HepG2 (cell line): ENCODE measurements around the gene MCF2L. TPM values are rescaled to one million over a fixed set of nuclear protein-coding genes. Genes with fewer than 3 reads are reported as not detected.

Experiments used
- ATAC-seq: fragments of 200-7000 bp; cut with Tn5 transposase; 3 replicates; pipeline ENCODE4 v1.9.1; 2020; ENCODE audit warnings: mild to moderate bottlenecking, moderate library complexity
- BruUV-seq: library from RNA; stranded (reverse); fragments of 400-500 nt; replicated peaks from 2 replicates; lab custom pipeline; 2021; lab: Mats Ljungman, UMichigan
- CTCF ChIA-PET: fragments of 300-600 bp; formaldehyde crosslinking; extraction: SDS; loops from one replicate; lab custom pipeline; 2021; ENCODE audit warnings: low total read pairs, inconsistent platforms, low intra/inter-chr PET ratio; lab: Yijun Ruan, JAX
- POLR2A ChIA-PET: fragments of 350-600 bp; sonication (Branson Sonifier 250); formaldehyde crosslinking; loops from one replicate; lab custom pipeline; 2020; ENCODE audit warnings: antibody characterized with exemption, inconsistent platforms; lab: Yijun Ruan, JAX
- DNase-seq: peaks from one replicate; pipeline ENCODE4 v3.0.0-alpha.2; 2015; ENCODE audit warnings: low spot score
- FAIRE-seq: peaks from 3 replicates; lab custom pipeline; 2011; peaks lifted over from hg19 to GRCh38; lab: Jason Lieb, UNC
- H2AFZ ChIP-seq: one replicate; pipeline ENCODE4 v1.6.1; 2011; ENCODE audit warnings: low read length, inconsistent platforms
- H3K27ac ChIP-seq: fragments of 300-600 bp; 3 replicates; pipeline ENCODE4 v1.8.0; 2011; ENCODE audit warnings: mixed run types, mild to moderate bottlenecking, mixed read lengths, low read length, inconsistent platforms; ENCODE audit not compliant: insufficient read depth; ENCODE audit errors: extremely low read length
- H3K27me3 ChIP-seq, 2 experiments: fragments of 200-600 bp in 1 of 2; 2 replicates in 1 of 2; 3 replicates in 1 of 2; pipeline versions ENCODE4 v1.6.0 to v1.8.0; 2011; ENCODE audit warnings: low read length in 2 of 2, mild to moderate bottlenecking in 2 of 2, moderate library complexity in 2 of 2, inconsistent platforms in 1 of 2; ENCODE audit not compliant: insufficient read depth in 2 of 2, control insufficient read depth in 1 of 2
- H3K36me3 ChIP-seq, 2 experiments: fragments of 200-600 bp in 1 of 2; replicated peaks in 1 of 2; 2 replicates in 1 of 2; 3 replicates in 1 of 2; pipeline versions ENCODE4 v1.5.1 to v1.8.0; 2011; ENCODE audit warnings: low read length in 2 of 2, inconsistent platforms in 1 of 2; ENCODE audit not compliant: insufficient read depth in 2 of 2, control insufficient read depth in 1 of 2
- H3K4me1 ChIP-seq: 2 replicates; pipeline ENCODE4 v1.5.1; 2012; ENCODE audit warnings: low read length, inconsistent platforms; ENCODE audit not compliant: insufficient read depth
- H3K4me2 ChIP-seq: 2 replicates; pipeline ENCODE4 v1.6.0; 2011; ENCODE audit warnings: low read depth, low read length, inconsistent platforms
- H3K4me3 ChIP-seq, 3 experiments: fragments of 200-600 bp in 1 of 3; sonication (generic), shearing (Covaris generic) in 1 of 3; replicated peaks in 1 of 3; 2 replicates each; pipeline ENCODE4 v1.5.1; 2011 to 2016; ENCODE audit warnings: low read length in 3 of 3, inconsistent platforms in 2 of 3, low read depth in 2 of 3, mild to moderate bottlenecking in 2 of 3, control low read depth in 1 of 3, mixed read lengths in 1 of 3; ENCODE audit not compliant: insufficient read depth in 1 of 3
- H3K79me2 ChIP-seq: one replicate; pipeline ENCODE4 v1.6.1; 2011; ENCODE audit warnings: low read length, inconsistent platforms; ENCODE audit not compliant: insufficient read depth
- H3K9ac ChIP-seq: 2 replicates; pipeline ENCODE4 v1.6.0; 2011; ENCODE audit warnings: mild to moderate bottlenecking, low read depth, low read length, inconsistent platforms; ENCODE audit not compliant: insufficient read depth
- H3K9me3 ChIP-seq: 2 replicates; pipeline ENCODE4 v1.5.1; 2012; ENCODE audit warnings: mild to moderate bottlenecking, low read length
- H4K20me1 ChIP-seq: 2 replicates; pipeline ENCODE4 v1.6.0; 2011; ENCODE audit warnings: inconsistent platforms, mild to moderate bottlenecking, low read length, moderate library complexity; ENCODE audit not compliant: insufficient read depth
- CBX5 ChIP-seq: sonication (generic); formaldehyde crosslinking; IDR thresholded peaks from 2 replicates; pipeline ENCODE4 v1.4.0; 2020; ENCODE audit warnings: missing genetic modification reagents, borderline replicate concordance
- DMAP1 ChIP-seq: IDR thresholded peaks from 2 replicates; pipeline ENCODE4 v1.6.1; 2016
- FOXP1 ChIP-seq, 2 experiments: fragments of 450-650 bp in 1 of 2; IDR thresholded peaks; 2 replicates each; pipeline ENCODE4 v1.6.1; 2017 to 2018; ENCODE audit warnings: antibody characterized with exemption in 1 of 2
- GABPB1 ChIP-seq: IDR thresholded peaks from 2 replicates; pipeline ENCODE4 v1.6.1; 2016; ENCODE audit warnings: mild to moderate bottlenecking, missing genetic modification reagents, moderate library complexity, missing compliant biosample characterization
- HDAC1 ChIP-seq: sonication (generic); formaldehyde crosslinking; IDR thresholded peaks from 2 replicates; pipeline ENCODE4 v1.5.1; 2020; ENCODE audit warnings: mild to moderate bottlenecking, missing genetic modification reagents
- HINFP ChIP-seq: sonication (generic); formaldehyde crosslinking; IDR thresholded peaks from 2 replicates; pipeline ENCODE4 v1.4.0; 2020; ENCODE audit warnings: low read depth, mild to moderate bottlenecking, missing genetic modification reagents
- NCOA2 ChIP-seq: sonication (generic); formaldehyde crosslinking; IDR thresholded peaks from 2 replicates; pipeline ENCODE4 v1.8.0; 2022; ENCODE audit warnings: inconsistent platforms
- NCOR1 ChIP-seq: fragments of 200-600 bp; sonication (generic); IDR thresholded peaks from 2 replicates; pipeline ENCODE4 v1.7.0; 2017; ENCODE audit warnings: antibody characterized with exemption, low read length, borderline replicate concordance
- NFYC ChIP-seq: IDR thresholded peaks from 2 replicates; pipeline ENCODE4 v1.6.1; 2016; ENCODE audit warnings: missing genetic modification reagents, missing compliant biosample characterization
- NR2F6 ChIP-seq, 2 experiments: IDR thresholded peaks; 2 replicates each; pipeline ENCODE4 v1.6.1; 2016; ENCODE audit warnings: antibody characterized with exemption in 1 of 2, mild to moderate bottlenecking in 1 of 2
- RBFOX2 ChIP-seq: fragments of 200-400 bp; formaldehyde crosslinking; IDR thresholded peaks from 2 replicates; pipeline ENCODE4 v1.6.1; 2017; ENCODE audit warnings: low read depth, mild to moderate bottlenecking, low read length
- RXRB ChIP-seq: IDR thresholded peaks from 2 replicates; pipeline ENCODE4 v1.6.1; 2016; ENCODE audit warnings: borderline replicate concordance, missing genetic modification reagents, missing compliant biosample characterization
- WIZ ChIP-seq: sonication (generic); formaldehyde crosslinking; IDR thresholded peaks from 2 replicates; pipeline ENCODE4 v1.5.1; 2020; ENCODE audit warnings: mild to moderate bottlenecking, missing genetic modification reagents
- ZBTB38 ChIP-seq: sonication (generic); formaldehyde crosslinking; IDR thresholded peaks from 2 replicates; pipeline ENCODE4 v1.5.1; 2020; ENCODE audit warnings: mild to moderate bottlenecking, missing genetic modification reagents
- ZNF224 ChIP-seq: sonication (generic); formaldehyde crosslinking; IDR thresholded peaks from 2 replicates; pipeline ENCODE4 v1.5.0; 2020; ENCODE audit warnings: mild to moderate bottlenecking, missing genetic modification reagents
- ZNF296 ChIP-seq: sonication (generic); formaldehyde crosslinking; conservative IDR thresholded peaks from 2 replicates; pipeline ENCODE4 v1.5.0; 2020; ENCODE audit warnings: mild to moderate bottlenecking, missing genetic modification reagents
- ZSCAN29 ChIP-seq: sonication (generic); formaldehyde crosslinking; conservative IDR thresholded peaks from 2 replicates; pipeline ENCODE4 v1.4.0; 2020; ENCODE audit warnings: mild to moderate bottlenecking, missing genetic modification reagents
- WGBS: methylation state at CpG from one replicate; pipeline ENCODE4 v1.1.6; 2017; ENCODE audit warnings: low lambda C conversion rate; 5-methylcytosine and 5-hydroxymethylcytosine counted together
- in situ Hi-C: cut with HindIII; loops from 2 replicates; pipeline ENCODE4 v1.10.0; 2017; ENCODE audit warnings: low pct_unique_long_range_greater_than_20kb; ENCODE audit not compliant: extremely low pct_ligation_motif_present
- intact Hi-C: fragments of 100-400 bp; cut with micrococcal nuclease; formaldehyde crosslinking; loops from one replicate; pipeline ENCODE4 v1.10.0; 2022; ENCODE audit not compliant: unreplicated experiment
- polyA plus RNA-seq, 8 experiments: library from polyadenylated mRNA; depleted of rRNA in 3 of 8; stranded (reverse) in 7 of 8; unstranded in 1 of 8; fragments of >200 nt; fragmentation: Illumina TruSeq in 4 of 8; extraction: Trizol in 4 of 8; gene quantifications; 2 replicates each; pipeline versions ENCODE4 v1.2.1 to v1.2.3, GENCODE V29; 2011 to 2016; ENCODE audit warnings: low read depth in 4 of 8, missing spikeins in 1 of 8, mixed read lengths in 1 of 8; ENCODE audit not compliant: insufficient read depth in 1 of 8
- total RNA-seq, 5 experiments: library from RNA; depleted of rRNA; stranded (reverse); fragments of >200 nt; fragmentation: Illumina TruSeq; extraction: Trizol; gene quantifications; 2 replicates each; pipeline ENCODE4 v1.2.3, GENCODE V29; 2016; ENCODE audit warnings: low read depth in 1 of 5

Gene MCF2L
- total and polyA plus RNA-seq, 2 of the 13 experiments (the other 11 are each of a cell fraction or from before 2014, with no cell fraction given): 19.4 to 28.4 TPM

GRCh38 chr13:112984954-112985802, 16.2 kb downstream of the MCF2L start:
- peak; percentile 85 for ATAC-seq
- BruUV-seq: TSS peak; percentile 60
- WGBS: 1% methylated on average over 13 of the region's 30 CpGs
- TF ChIP-seq RXRB (CRISPR knock-in tag) (peak; percentile 66), DMAP1 (CRISPR knock-in tag) (peak; percentile 20; the same call in 1 of the 2 replicates), NR2F6 (IDR thresholded peaks at IDR 0.05) (no peak; the same call in 1 of the 2 replicates), NR2F6 (CRISPR knock-in tag; IDR thresholded peaks at IDR 0.05) (peak; percentile 27; the same call in 1 of the 2 replicates), ZNF224 (CRISPR knock-in tag) (no peak), NFYC (CRISPR knock-in tag) (0 out of 2 replicates have a peak, but pooled peaks have one; percentile 27), GABPB1 (CRISPR knock-in tag) (peak; percentile 53; the same call in 1 of the 2 replicates), ZBTB38 (CRISPR knock-in tag) (peak; percentile 53; the same call in 1 of the 2 replicates), RBFOX2 (peak; percentile 29; the same call in 1 of the 2 replicates), ZNF296 (CRISPR knock-in tag) (0 out of 2 replicates have a peak, but pooled peaks have one; percentile 21), FOXP1 (IDR thresholded peaks at IDR 0.05) (no peak), FOXP1 (CRISPR knock-in tag; IDR thresholded peaks at IDR 0.05) (peak; percentile 34), CBX5 (CRISPR knock-in tag) (0 out of 2 replicates have a peak, but pooled peaks have one; percentile 33), NCOA2 (CRISPR knock-in tag) (peak; percentile 39; the same call in 1 of the 2 replicates), WIZ (CRISPR knock-in tag) (0 out of 2 replicates have a peak, but pooled peaks have one; percentile 28), NCOR1 (peak; percentile 73; the same call in 1 of the 2 replicates), HDAC1 (peak; percentile 57), HINFP (CRISPR knock-in tag) (0 out of 2 replicates have a peak, but pooled peaks have one; percentile 14), ZSCAN29 (CRISPR knock-in tag) (0 out of 2 replicates have a peak, but pooled peaks have one; percentile 35)

More at GRCh38 chr13:112984954-112985802, 16.2 kb downstream of the MCF2L start:
- in situ Hi-C loops (no loop called here), intact Hi-C loops (loop anchor here (1.0 to 5.0 kb wide), 3 partner anchors 16 to 37 kb away; partner anchors contain the start of gene MCF2L)
- H3K9me3 ChIP-seq: no peaks in the 10 kb centered on the region
- H3K27me3 ChIP-seq: no peaks in the 10 kb centered on the region
- peak overlapping the region; percentile 52 to 73 (median 58) for H3K4me3 ChIP-seq
- H3K36me3 ChIP-seq: peaks cover 0 to 7% of the 10 kb centered on the region in 2 experiments; a peak in 3 of 5 replicates
- CTCF ChIA-PET: interaction anchor here (1.1 kb wide), 1 partner anchor 43 kb away, joined by 3 read pairs; no protein-coding TSS in a partner anchor
- DNase-seq: peak; percentile 82
- H3K4me1 ChIP-seq: peaks cover 50% of the 10 kb centered on the region
- H3K9ac ChIP-seq: peak overlapping the region; percentile 61
- no peak overlapping the region for H2AFZ ChIP-seq
- H3K4me2 ChIP-seq: peak overlapping the region; percentile 99
- H3K79me2 ChIP-seq: peaks cover 21% of the 10 kb centered on the region
- peak; percentile 66 for FAIRE-seq
- no peaks in the 10 kb centered on the region for H4K20me1 ChIP-seq
- peak overlapping the region; percentile 64 for H3K27ac ChIP-seq
- POLR2A ChIA-PET: interaction anchor here (1.2 to 2.6 kb wide), 17 partner anchors 12 to 138 kb away, joined by 3 to 17 read pairs (median 5); partner anchors contain the start of gene MCF2L
